Measurements from ENCODE around the gene CFAP410.

Gene CFAP410

GRCh38 chr21:44331650-44332307 is 7.4 kb downstream of the CFAP410 start:
- DNase-seq (ENCODE audit: low read depth in 2 of 2): no peak

GRCh38 chr21:44331209-44331608 is 8.0 kb downstream of the CFAP410 start:
- no peak for DNase-seq (ENCODE audit: low read depth in 2 of 2)

GRCh38 chr21:44330698-44331097 is 8.5 kb downstream of the CFAP410 start:
- no peak for DNase-seq (ENCODE audit: low read depth in 2 of 2)

GRCh38 chr21:44329971-44330681 is 9.1 kb downstream of the CFAP410 start:
- no peak for DNase-seq (ENCODE audit: low read depth in 2 of 2)

GRCh38 chr21:44329086-44329889 is 9.9 kb downstream of the CFAP410 start:
- DNase-seq (ENCODE audit: low read depth in 2 of 2): no peak

- no peak for DNase-seq (ENCODE audit: low read depth in 2 of 2)
Observed at GRCh38 chr21:44328242-44328895, 10.8 kb downstream of the CFAP410 start.

- DNase-seq (ENCODE audit: low read depth in 2 of 2): no peak
Observed at GRCh38 chr21:44327603-44327974, 11.6 kb downstream of the CFAP410 start.

GRCh38 chr21:44326716-44327602 is 12.2 kb downstream of the CFAP410 start:
- DNase-seq (ENCODE audit: low read depth in 2 of 2): no peak

GRCh38 chr21:44326272-44326647 is 12.9 kb downstream of the CFAP410 start:
- no peak for DNase-seq (ENCODE audit: low read depth in 2 of 2)

GRCh38 chr21:44325386-44326271 is 13.6 kb downstream of the CFAP410 start:
- no peak for DNase-seq (ENCODE audit: low read depth in 2 of 2)

GRCh38 chr21:44324854-44325107 is 14.4 kb downstream of the CFAP410 start:
- DNase-seq (ENCODE audit: low read depth in 2 of 2): no peak

GRCh38 chr21:44324106-44324853 is 14.9 kb downstream of the CFAP410 start:
- DNase-seq (ENCODE audit: low read depth in 2 of 2): no peak

GRCh38 chr21:44323591-44323990 is 15.6 kb downstream of the CFAP410 start:
- no peak for DNase-seq (ENCODE audit: low read depth in 2 of 2)

GRCh38 chr21:44322621-44323325 is 16.4 kb downstream of the CFAP410 start:
- DNase-seq (ENCODE audit: low read depth in 2 of 2): no peak

GRCh38 chr21:44321846-44322450 is 17.2 kb downstream of the CFAP410 start:
- no peak for DNase-seq (ENCODE audit: low read depth in 2 of 2)

GRCh38 chr21:44320847-44321246 is 18.3 kb downstream of the CFAP410 start:
- no peak for DNase-seq (ENCODE audit: low read depth in 2 of 2)

GRCh38 chr21:44319407-44320065 is 19.7 kb downstream of the CFAP410 start:
- DNase-seq (ENCODE audit: low read depth in 2 of 2): no peak
